CD1c-positive myeloid dendritic cell (primary cell): ENCODE data around the gene ROBO1.
"Not testable (repeated sequence)": the region's sequence is repeated elsewhere in the genome, so short reads cannot be mapped to it uniquely, and the experiment has no call there.

Experiments used
- DNase-seq: peaks from one replicate; pipeline ENCODE4 v3.0.0-alpha.2; 2016; ENCODE audit errors: extremely low spot score

ROBO1 gene

DNA sequence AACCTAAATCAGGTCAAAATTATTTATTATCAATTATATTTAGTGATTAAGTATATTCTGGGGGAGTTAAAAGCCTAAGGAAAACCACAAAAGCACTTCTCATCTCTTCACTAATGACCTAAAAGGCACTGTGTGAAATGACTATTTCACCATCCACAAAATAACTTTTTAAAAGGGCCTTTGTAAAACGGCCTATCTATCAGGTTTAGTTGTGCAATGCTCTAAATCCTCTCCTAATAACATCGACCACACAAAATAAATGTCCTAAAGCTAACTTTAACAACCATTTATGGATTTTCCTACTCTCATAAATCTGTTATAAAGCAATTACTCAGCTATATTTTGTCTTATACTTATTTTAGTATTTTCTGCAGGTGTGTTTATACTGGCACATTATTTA lies 1066.3 kb downstream of the ROBO1 start:
- DNase-seq: no peak

DNA sequence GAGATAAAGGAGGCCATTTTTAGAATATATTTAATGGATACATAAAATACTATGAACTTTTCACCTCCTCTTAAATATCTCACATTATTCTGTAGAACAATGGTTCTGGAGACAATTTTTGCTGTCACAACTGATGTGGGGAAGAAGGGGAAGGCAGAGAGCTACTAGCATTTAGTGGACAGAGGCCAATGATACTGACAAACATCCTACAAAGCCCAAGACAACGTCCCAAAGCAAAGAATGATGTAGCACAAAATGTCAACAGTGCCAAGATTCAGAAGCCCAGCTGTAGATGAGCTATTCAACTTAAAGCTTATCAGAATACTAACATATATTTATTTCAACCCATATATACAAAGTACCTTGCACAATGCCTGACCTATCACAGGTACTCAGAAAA lies 1069.4 kb downstream of the ROBO1 start:
- no peak for DNase-seq

- no peak for DNase-seq
Observed at GRCh38 chr3:78697426-78697825, 1070.4 kb downstream of the ROBO1 start.

- DNase-seq: no peak
Observed at GRCh38 chr3:78690766-78691165, 1077.0 kb downstream of the ROBO1 start.

- no peak for DNase-seq
Observed at GRCh38 chr3:78689378-78689777, 1078.4 kb downstream of the ROBO1 start.

DNA sequence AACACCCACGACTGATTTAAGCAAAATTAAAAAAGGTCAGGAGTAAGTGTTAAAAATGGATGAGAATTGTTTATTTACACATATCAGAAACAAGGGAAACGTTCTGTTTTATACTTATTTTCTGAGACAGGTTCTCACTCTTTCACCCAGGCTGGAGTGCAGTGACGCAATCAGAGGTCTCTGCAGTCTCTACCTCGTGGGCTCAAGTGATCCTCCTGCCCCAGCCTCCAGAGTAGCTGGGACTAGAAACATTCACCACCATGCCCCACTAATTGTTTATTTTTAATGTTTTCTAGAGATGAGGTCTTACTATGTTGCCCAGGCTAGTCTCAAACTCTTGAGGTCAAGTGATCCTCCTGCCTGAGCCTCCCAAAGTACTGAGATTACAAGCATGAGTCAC lies 1080.3 kb downstream of the ROBO1 start:
- no peak for DNase-seq

DNA sequence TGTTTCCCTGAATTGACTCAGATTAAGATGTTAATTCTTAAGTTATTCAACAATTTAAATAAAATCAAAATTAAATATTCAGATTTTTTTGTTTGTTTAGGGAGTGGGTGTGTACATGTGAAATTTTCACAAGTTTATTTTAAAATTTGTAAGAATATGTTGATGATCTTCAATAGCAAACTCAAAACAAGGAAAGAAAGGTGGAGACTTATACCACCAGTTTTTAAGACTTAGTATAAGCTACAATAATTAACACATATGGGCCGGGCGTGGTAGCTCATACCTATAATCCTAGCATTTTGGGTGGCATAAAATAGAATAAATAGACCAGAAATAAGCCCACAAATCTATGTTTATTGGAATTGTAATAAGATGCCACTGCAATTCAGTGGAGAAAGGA lies 1084.5 kb downstream of the ROBO1 start:
- no peak for DNase-seq

DNA sequence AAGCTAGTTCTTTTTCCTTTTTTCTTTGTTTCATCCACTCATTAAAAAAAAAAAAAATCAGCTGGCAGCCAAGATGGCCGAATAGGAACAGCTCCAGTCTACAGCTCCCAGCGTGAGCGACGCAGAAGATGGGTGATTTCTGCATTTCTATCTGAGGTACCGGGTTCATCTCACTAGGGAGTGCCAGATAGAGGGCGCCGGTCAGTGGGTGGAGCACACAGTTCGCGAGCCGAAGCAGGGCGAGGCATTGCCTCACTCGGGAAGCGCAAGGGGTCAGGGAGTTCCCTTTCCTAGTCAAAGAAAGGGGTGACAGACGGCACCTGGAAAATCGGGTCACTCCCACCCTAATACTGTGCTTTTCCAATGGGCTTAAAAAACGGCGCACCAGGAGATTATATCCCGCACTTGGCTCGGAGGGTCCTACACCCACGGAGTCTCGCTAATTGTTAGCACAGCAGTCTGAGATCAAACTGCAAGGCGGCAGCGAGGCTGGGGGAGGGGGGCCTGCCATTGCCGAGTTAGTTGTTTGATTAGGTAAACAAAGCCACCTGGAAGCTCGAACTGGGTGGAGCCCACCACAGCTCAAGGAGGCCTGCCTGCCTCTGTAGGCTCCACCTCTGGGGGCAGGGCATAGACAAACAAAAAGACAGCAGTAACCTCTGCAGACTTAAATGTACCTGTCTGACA lies 1092.5 kb downstream of the ROBO1 start:
- not testable (repeated sequence) for DNase-seq

- no peak for DNase-seq
Observed at GRCh38 chr3:78670746-78671145, 1097.1 kb downstream of the ROBO1 start.

- DNase-seq: no peak
Observed at GRCh38 chr3:78670094-78670493, 1097.7 kb downstream of the ROBO1 start.

DNA sequence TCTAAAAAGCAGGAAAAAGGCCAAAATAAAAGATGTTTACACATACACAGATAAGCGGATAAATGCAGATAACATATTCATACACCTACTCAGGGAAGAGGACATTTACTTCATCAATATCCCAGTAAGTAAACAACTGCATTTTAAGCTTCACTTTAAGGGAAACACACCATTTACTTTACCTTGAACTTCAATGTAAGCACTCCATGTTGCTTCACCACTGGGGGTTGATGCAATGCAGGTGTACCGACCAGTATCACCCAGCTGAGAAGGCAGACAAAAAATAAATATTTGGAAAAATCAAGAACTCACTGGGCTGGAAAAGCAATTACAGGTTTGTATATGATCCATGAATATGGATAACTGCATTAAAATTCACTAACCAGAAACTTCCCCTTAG lies 1099.5 kb downstream of the ROBO1 start:
- DNase-seq: no peak

GRCh38 chr3:78666470-78666800 lies 1101.4 kb downstream of the ROBO1 start:
- no peak for DNase-seq

DNA sequence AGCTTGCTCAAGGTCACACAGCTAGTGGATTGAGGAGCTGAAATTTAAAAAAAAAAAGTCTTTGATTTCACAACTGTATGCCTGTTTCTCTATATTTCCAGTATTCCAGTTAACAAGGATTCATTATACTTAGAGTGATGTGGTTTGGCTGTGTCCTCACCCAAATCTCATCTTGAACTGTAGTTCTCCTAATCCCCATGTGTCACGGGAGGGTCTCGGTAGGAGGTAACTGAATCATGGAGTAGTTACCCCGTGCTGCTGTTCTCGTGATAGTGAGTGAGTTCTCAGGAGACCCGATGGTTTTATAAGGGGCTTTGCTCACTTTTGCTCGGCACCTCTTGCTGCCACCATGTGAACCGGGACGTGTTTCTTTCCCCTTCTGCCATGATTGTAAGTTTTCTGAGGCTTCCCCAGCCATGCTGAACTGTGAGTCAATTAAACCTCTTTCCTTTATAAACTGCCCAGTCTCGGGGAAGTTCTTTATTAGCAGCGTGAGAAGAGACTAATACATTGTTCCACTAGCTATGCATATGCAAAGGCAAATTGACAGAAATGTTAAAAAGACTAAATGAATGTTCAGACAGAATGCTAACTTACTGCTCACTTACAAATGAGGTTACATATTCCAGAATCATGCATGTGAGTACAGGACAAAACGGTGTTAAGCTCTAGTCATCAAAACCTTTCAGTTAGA lies 1101.9 kb downstream of the ROBO1 start:
- DNase-seq: no peak

DNA sequence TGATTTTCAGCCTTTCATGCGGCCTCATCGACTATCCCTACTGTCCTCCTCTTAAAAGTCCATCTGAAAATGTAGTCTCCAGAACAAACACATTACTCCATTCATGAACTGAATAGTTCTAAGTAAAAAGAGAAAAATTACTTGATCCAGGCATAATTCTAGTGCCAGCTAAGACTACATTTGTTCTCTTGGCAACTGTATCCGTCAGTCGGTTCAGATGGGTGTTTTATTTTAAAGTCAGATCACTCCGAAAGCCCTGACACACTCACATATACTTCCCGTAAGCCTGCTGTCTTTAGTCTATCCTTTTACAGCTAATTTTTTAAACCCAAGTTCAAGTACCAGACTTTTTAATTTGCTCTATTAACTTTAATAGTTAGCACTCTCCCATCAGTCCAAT lies 1102.7 kb downstream of the ROBO1 start:
- no peak for DNase-seq

GRCh38 chr3:78660957-78661356 lies 1106.8 kb downstream of the ROBO1 start:
- DNase-seq: no peak

DNA sequence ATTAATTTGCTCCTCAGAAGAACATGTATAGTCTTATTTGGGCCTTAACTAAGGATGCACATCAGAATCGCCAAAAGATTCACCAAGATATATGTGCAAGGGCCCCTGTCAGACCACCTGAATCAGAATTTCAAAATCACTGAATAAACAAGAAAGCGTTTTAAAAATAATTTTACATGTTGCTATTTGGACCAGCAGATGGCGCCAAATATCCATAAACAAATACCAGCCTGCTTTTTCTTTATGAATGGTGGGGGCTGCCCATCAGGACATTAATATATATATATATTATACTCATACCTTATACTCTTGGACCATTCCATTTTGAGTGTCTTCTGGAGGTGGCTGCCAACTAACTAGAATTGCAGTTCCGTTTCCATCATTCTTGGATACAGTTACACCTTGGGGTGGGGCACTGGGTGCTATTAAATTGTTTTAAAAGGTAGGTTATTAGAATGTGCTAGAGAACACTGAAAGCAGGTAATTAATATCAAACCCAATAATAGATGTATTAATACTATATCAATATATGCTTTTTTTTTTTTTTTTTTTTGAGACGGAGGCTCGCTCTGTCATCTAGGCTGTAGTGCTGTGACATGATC lies 1108.3 kb downstream of the ROBO1 start:
- peak; percentile 50 for DNase-seq

DNA sequence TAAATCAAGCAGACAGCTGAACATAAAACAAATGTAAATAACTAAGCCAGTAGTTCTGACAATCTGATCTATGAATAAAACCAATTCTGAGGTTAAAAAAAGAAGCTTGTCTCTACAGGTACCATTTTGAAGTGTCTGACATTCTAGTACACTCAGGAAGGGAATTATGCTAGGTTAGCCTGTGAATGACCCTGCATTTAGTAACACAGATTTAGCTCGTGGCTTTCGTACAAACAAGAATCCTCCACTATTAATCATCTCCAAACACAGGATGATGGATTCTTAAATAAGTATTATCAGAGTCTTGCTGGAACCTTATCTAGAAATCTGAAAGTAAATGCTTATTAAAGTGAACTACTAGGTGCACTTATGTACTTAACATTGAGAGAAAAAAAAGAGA lies 1120.1 kb downstream of the ROBO1 start:
- DNase-seq: no peak

DNA sequence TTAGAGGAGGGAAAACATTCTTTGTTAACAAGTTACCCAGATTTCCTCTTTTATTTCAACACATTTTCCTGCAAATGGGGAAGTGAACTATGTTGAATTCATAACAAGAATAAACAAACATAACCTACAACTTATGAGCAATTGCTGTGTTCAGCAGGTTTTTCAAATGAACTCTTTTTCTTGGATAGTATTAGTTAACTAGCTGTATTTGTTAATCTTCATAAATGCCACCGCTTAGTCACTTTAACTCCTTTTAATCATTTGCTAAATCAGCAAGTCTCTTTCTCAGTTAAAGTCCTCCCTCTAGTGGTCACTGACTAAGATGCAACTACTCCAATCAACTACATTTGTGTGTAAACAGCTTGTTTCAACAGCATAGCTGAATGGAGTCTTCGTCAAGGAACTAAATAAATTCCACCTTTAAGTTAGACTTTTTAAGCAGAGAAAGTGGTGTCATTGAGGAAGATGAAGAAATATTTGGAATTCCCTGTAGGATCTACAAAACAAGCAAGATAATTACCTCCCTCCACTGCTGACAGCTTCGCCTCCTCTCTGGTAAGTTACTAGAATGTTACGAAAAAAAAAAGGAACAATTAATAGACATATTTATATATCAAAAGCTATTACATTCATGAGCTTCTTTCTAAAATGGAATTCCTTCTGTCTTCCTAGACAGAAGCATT lies 1122.0 kb downstream of the ROBO1 start:
- peak; percentile 83 for DNase-seq

- peak; percentile 8 for DNase-seq
Observed at GRCh38 chr3:78644847-78645246, 1123.0 kb downstream of the ROBO1 start.

DNA sequence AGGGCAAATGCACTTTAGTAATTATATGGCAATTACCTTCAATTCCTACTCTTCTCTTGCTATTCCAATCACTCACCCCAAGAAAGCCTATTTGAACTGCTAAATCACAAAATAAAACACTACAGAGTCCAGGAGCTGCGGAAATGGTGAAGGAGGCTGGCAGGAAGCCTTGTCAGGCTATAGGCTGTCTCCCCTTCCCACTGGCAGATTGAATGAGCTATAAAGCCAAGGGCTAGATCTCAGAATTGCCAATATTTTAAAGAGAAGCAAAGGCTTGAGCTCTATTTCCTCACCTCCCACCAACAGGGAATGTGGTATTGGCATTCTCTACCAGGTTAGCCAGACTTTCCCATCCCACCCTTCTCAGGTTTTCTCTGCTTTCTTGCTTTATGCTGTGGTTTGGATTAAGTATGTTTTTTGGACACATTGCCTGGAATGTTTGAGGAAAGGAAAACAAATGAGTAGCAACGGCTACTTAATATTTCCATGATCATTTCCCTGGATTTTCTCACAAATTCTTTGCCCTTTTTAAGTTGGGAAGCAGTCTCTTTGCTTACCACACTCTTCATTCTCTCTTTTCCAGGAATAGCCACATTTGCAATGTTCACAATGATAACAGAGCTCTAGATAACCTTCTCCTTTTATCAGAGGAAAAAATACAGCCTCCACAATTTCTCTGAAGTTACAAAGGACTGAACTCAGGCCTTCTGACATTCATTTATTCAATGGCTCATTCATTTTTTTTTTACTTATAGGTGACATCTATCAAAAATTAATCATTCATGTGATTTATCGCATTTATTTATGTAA lies 1125.4 kb downstream of the ROBO1 start:
- DNase-seq: no peak

DNA sequence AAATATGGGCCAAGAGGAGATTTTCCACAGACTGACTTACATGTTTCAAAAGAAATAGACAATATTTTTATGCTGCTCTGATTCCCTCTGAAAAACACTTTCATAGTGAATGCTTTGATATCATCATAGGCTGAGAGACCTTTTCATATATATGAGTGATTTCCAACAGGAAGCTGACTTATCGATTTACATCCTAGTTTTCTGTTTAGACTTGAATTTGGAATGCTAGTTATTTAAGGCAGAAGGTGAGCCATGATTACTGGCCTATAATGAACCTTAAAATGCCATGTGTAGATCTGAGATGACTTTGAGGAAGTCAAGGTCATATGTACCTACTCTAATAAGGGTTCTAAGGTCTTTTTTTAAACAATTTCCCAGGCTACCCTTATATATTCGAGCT lies 1126.1 kb downstream of the ROBO1 start:
- DNase-seq: no peak

DNA sequence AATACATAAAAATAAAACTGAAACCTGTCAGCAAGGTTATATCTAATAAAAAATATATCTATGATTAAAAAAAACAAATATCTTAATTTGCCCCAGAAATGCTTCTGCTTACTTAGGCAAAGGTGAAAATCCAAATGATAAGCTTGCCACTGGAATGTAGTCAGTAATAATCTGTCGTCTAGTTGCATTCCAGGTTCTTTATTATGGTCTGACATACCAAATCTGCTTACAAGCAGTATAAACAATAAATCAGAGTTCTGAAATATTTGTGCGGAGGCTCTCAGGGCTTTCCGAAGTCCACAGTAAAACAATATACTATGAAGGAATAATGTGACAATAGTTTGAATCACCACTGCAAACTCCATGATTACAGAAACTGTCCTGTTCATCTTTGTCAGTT lies 1133.5 kb downstream of the ROBO1 start:
- DNase-seq: no peak
